Measurements from ENCODE around the gene SVOPL. TPM values are rescaled to one million over a fixed set of nuclear protein-coding genes. Genes with fewer than 3 reads are reported as not detected.

The SVOPL gene
- total and polyA plus RNA-seq, 2 donors (not counting 3 experiments of a cell fraction or from before 2014, with no cell fraction given) = not detected

DNA sequence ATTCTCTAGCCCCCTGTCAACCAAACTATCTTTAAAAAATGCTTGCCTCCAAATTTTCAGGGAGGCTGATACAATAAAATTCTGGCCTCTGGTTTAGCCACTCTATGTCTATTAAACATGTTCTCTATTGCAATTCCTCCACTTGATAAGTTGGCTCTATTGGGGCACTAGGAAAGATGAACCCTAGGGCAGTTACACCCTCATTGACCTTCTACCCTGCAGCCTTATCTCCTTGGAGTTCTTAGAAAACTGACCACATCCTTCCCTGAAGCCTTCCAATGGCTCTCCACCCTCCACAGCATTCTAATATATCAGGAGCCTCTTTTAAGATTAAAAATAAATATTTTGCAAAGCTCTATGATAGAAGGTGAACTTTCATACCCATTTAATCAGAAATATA lies 30.6 kb downstream of the SVOPL start:
- Histone ChIP-seq H2AFZ (ENCODE audit: low read depth, low read length) (no peak overlapping the region), H3K9ac (replicated peaks; ENCODE audit: extremely low read depth, insufficient read depth, low read length) (no peak overlapping the region), H3K79me2 (ENCODE audit: control insufficient read depth, insufficient read depth, low read length) (no peaks in the 10 kb centered on the region), H3K36me3 (ENCODE audit: control insufficient read depth in 2 of 2, extremely low read depth in 1 of 2, insufficient read depth in 2 of 2, low read length in 2 of 2) (no peaks in the 10 kb centered on the region), H3K9me3 (replicated peaks; ENCODE audit: control insufficient read depth, insufficient read depth, low read length) (no peaks in the 10 kb centered on the region), H4K20me1 (replicated peaks; ENCODE audit: control insufficient read depth, extremely low read depth, insufficient read depth, low read length) (no peaks in the 10 kb centered on the region), H3K9me1 (replicated peaks; ENCODE audit: control insufficient read depth, extremely low read depth, insufficient read depth, low read length) (no peaks in the 10 kb centered on the region), H3K4me2 (ENCODE audit: insufficient read depth, low read length) (no peak overlapping the region), H3K4me3 (replicated peaks in 1 of 3; ENCODE audit: insufficient read depth in 1 of 3, low read depth in 1 of 3, low read length in 3 of 3) (no peak overlapping the region), H3K27me3 (ENCODE audit: control insufficient read depth in 2 of 2, insufficient read depth in 2 of 2, low read length in 2 of 2) (peaks cover 0 to 1% of the 10 kb centered on the region in 2 experiments), H3K27ac (ENCODE audit: insufficient read depth, low read depth, low read length) (no peak overlapping the region), H3K4me1 (ENCODE audit: control insufficient read depth, extremely low read depth, insufficient read depth, low read length) (no peaks in the 10 kb centered on the region)
- ChIA-PET POLR2A (no interaction called here), CTCF (no interaction called here)
- dilution Hi-C loops (cut with MboI; ENCODE audit: extremely low pct_ligation_motif_present, low sequenced_read_pairs) = no loop called here
- DNase-seq (ENCODE audit: low read depth, low spot score) (no peak), FAIRE-seq (no peak)
- TF ChIP-seq EZH2 (IDR thresholded peaks at IDR 0.05; ENCODE audit: borderline replicate concordance, low read depth, low read length, severe bottlenecking) = no peak
- intact Hi-C loops (cut with micrococcal nuclease) = no loop called here
- no TSS peak for BruUV-seq (replicated peaks)

DNA sequence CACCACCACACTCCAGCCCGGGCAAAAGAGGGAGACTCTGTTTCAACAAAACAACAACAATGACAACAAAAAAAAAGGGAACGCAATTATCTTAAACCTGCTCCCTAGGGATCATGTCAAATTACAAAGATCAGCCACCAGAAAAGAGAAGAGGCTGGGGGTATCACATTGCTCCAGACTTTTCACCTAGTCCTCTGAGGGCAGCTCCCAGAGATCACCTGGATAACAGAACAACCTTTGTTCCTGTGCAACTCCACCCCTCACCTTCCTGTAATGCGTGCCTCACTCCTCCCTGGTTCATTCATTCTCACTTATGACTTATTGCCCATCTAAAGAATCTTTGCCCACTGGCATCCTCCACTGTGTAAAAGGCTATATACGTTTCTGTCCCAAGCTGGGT lies 31.8 kb downstream of the SVOPL start:
- POLR2A ChIA-PET = interaction anchor here (0.6 kb wide), 1 partner anchor 49 kb away, joined by 3 read pairs; no protein-coding TSS in a partner anchor

More for the DNA sequence above, 31.8 kb downstream of the SVOPL start:
- intact Hi-C loops (cut with micrococcal nuclease) = no loop called here
- DNase-seq (ENCODE audit: low read depth, low spot score) (no peak), FAIRE-seq (no peak)
- no peaks in the 10 kb centered on the region for H3K9me3 ChIP-seq (replicated peaks; ENCODE audit: control insufficient read depth, insufficient read depth, low read length)
- dilution Hi-C loops (cut with MboI; ENCODE audit: extremely low pct_ligation_motif_present, low sequenced_read_pairs) = no loop called here
- H4K20me1 ChIP-seq (replicated peaks; ENCODE audit: control insufficient read depth, extremely low read depth, insufficient read depth, low read length) = no peaks in the 10 kb centered on the region
- H3K4me3 ChIP-seq (replicated peaks in 1 of 3; ENCODE audit: insufficient read depth in 1 of 3, low read depth in 1 of 3, low read length in 3 of 3) = no peak overlapping the region
- H3K79me2 ChIP-seq (ENCODE audit: control insufficient read depth, insufficient read depth, low read length) = no peaks in the 10 kb centered on the region
- CTCF ChIA-PET = interaction anchor here (1.5 kb wide), 1 partner anchor 9 kb away, joined by 4 read pairs; no protein-coding TSS in a partner anchor
- no TSS peak for BruUV-seq (replicated peaks)
- H3K4me2 ChIP-seq (ENCODE audit: insufficient read depth, low read length) = no peak overlapping the region
- H3K27ac ChIP-seq (ENCODE audit: insufficient read depth, low read depth, low read length) = no peak overlapping the region
- H3K4me1 ChIP-seq (ENCODE audit: control insufficient read depth, extremely low read depth, insufficient read depth, low read length) = no peaks in the 10 kb centered on the region
- H3K9ac ChIP-seq (replicated peaks; ENCODE audit: extremely low read depth, insufficient read depth, low read length) = no peak overlapping the region
- H2AFZ ChIP-seq (ENCODE audit: low read depth, low read length) = no peak overlapping the region
- TF ChIP-seq FOS (IDR thresholded peaks at IDR 0.05; ENCODE audit: borderline replicate concordance, insufficient read depth, low read length) (no peak), GATA2 (IDR thresholded peaks at IDR 0.05; ENCODE audit: insufficient read depth, insufficient read length, low read depth, low read length) (no peak), MAX (IDR thresholded peaks at IDR 0.05; ENCODE audit: insufficient read depth, insufficient read length) (no peak), POLR2A (IDR thresholded peaks at IDR 0.05; ENCODE audit: low read depth, low read length) (no peak), JUN (IDR thresholded peaks at IDR 0.05; ENCODE audit: borderline replicate concordance, insufficient read depth, insufficient read length, low read depth) (no peak), POLR2AphosphoS5 (IDR thresholded peaks at IDR 0.05; ENCODE audit: insufficient read depth, low read depth, low read length) (no peak), CTCF (IDR thresholded peaks at IDR 0.05; ENCODE audit: extremely low read depth in 1 of 2, insufficient read depth in 1 of 2, low read depth in 1 of 2, low read length in 2 of 2) (no peak), MYC (IDR thresholded peaks at IDR 0.05; ENCODE audit: low read depth, low read length) (no peak), EZH2 (IDR thresholded peaks at IDR 0.05; ENCODE audit: borderline replicate concordance, low read depth, low read length, severe bottlenecking) (no peak)
- H3K27me3 ChIP-seq (ENCODE audit: control insufficient read depth in 2 of 2, insufficient read depth in 2 of 2, low read length in 2 of 2) = peaks cover 2 to 3% of the 10 kb centered on the region in 2 experiments
- H3K9me1 ChIP-seq (replicated peaks; ENCODE audit: control insufficient read depth, extremely low read depth, insufficient read depth, low read length) = no peaks in the 10 kb centered on the region
- H3K36me3 ChIP-seq (ENCODE audit: control insufficient read depth in 2 of 2, extremely low read depth in 1 of 2, insufficient read depth in 2 of 2, low read length in 2 of 2) = no peaks in the 10 kb centered on the region
